GM18519 (cell line): ENCODE measurements around the gene ZSCAN31.
A peak's percentile ranks its signal among the peaks of the same experiment; 100 is the strongest.

ENCODE experiments used
- ATAC-seq: cut with Tn5 transposase; IDR thresholded peaks from one replicate; pipeline ENCODE4 v1.9.1; 2021; ENCODE audit warnings: mild to moderate bottlenecking, moderate library complexity; ENCODE audit not compliant: unreplicated experiment, low FRiP score

Gene ZSCAN31

DNA sequence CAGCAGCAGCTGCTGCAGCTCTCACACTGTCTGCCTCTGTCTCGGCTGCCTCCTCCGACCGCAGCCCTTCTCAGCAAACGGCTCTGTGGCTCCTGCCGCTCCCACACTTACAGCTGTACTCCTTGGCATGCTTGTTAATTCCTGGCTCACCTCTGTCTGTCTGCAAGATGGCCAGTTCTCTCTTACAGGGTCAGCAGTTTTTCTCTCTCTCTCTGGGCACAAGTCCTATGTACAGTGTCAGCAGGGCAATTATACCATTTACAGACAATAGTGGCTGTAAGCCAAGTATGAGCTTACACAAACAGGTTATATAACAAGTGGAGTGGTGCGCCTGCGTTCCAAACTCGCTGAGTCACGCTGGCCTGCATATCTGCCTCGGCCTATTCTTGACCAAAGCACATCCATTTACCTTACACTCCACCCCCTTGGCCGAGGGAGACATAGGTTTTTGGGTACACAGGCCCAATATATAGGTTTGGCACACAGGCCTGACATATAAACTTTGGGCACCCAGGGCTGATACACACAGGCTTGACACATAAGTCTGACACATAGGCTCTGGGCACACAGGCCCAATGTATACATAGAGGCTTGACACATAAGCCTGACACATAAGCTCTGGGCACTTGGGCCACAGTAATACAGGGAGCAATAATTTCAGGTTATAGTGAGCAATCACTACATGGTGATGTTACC is 18.2 kb upstream of the ZSCAN31 start:
- ATAC-seq: no peak

DNA sequence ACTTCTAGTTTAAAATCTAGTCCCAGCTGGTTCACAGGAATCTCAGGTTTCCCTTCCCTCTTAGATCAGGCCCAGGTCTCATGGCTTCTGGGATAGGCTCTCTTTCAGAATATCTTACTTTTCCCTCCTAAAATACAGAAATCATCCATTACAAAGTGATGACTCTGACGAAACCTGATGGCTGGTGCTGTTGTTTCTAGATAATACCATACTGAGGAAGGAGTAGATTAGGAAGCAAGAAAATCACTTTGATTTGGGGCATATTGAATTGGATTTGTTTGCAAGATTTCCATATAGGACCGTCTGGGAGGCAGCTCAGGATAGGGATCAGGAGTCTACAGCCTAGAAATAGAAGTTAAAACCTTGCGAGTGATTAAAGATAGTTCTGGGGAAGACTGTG is 17.4 kb upstream of the ZSCAN31 start:
- ATAC-seq: no peak

DNA sequence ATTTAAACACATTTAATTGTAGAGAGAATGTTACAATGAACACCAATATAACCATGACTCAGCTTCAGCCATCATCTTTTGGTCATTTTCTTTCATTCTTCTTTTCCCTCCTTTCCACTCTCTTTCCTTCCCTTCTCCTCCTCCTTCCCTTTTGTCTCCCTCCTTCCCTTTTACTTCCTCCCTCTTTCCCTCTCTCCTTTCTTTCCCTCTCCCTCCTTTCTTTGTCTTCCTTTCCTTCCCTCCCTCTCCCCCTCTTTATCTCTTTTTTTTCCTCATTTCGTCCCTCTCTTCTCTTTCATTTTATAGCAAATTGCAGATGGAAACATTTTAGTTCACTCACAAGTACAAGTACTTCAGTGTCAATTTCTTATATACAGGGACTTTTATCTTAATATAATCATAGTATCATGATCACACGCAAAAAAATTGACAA is 15.6 kb upstream of the ZSCAN31 start:
- no peak for ATAC-seq

DNA sequence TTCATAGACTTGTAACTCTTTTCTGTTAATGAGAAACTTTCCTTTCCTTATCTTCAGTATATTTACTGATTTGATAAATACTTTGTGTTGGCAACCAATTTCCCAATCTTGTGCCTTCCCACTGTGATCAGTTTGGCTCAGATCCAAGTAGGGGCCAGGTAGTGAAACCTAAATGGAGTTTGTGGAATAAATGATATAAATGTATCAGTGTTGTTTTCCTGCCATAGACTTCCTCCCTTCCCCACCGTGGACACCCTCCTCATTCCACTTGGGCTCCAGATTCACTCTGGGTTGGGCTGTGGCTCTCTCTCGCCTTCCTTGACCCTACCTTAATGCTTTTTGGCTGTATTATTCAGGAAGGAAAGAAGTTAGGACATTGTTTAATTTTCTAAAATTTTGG is 15.1 kb upstream of the ZSCAN31 start:
- ATAC-seq: no peak

DNA sequence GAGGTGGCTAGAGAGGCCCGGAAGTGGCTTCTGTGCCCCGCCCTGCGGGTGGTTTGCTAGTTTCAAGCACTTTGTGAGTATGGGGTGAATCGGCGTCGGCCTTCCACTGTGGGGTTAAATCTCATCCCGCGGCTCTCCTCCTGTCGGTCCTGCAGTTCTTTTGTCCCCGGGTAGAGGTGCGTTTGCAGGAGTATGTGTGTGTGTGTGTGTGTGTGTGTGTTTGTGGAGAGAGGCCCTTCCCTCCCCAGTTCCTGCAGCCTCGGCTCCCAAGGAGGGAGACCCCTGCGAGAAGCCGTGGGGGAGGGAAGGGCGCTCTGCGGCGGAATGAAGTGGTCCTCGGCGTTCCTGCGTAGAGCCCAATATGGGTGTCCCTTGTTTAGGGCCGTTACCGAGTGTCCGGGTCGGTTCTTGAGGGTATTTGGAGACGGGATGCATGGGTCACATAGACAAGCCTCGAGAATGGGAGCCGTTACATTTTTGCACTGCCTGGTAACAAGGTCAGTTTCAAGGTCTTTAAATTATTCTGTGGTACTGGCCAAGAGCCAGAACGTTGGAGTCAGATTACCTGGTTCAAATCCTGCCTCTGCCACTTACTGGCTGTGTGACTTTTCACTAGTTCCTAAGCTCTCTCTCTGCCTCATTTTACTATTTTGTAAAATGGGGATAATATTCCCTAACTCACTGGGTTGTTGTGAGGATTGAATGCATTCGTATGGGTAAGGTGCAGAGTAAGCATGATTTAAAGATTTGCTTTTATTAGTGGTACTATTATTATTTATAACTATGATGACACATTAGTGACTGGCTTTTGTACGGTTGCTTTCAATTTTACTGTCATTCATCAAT is 14.2 kb upstream of the ZSCAN31 start, which contains the start of gene ZKSCAN3:
Gene ZKSCAN3, plus strand, starts transcription at position 56 of the 846 bp plus-strand sequence. CDS start 9,640 bp downstream, outside the sequence.
- peak; percentile 93 for ATAC-seq

DNA sequence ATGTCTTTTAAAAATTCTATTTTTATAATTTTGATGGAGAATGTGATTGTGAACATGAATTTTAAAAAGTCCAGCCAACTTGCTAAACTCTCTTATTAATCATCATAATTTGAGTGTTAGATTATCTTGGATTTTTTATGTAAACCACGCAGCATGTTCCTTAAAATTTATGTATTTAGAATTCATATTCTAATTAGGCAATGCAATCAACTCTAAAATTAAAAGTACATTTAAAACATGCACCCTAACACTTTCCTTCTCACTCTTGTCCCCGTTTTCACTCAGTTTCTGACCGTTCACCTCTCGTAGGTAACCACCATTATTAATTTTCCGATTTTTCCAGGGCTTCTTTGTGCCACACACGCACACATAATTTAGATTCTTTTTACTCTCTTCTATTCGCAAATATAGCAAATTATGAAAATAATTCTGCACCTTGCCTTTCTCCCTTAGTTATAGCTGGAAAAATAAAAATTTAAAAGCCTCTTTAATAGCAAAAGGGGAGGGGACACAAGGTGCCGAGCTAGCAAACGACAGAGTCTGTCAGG is 13.5 kb upstream of the ZSCAN31 start:
- no peak for ATAC-seq

DNA sequence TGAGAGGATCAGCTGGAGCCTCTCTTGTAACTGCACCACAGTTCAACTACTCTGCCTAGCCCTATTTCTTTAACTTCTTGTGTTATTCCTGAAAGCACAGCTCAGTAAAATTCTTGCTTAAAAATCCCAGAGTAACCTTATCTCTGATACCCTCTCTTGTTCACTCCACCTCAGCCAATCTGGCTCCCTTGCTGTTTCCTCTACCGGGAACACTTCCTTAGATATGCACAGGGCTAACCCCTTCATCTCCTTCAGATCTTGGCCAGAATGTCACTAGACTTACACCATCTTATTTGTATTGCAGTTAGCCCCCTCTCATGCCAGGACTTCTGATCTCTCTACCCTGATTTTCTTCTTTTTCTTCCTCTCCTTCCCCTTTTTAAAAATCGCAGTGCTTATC is 11.2 kb upstream of the ZSCAN31 start:
- no peak for ATAC-seq

DNA sequence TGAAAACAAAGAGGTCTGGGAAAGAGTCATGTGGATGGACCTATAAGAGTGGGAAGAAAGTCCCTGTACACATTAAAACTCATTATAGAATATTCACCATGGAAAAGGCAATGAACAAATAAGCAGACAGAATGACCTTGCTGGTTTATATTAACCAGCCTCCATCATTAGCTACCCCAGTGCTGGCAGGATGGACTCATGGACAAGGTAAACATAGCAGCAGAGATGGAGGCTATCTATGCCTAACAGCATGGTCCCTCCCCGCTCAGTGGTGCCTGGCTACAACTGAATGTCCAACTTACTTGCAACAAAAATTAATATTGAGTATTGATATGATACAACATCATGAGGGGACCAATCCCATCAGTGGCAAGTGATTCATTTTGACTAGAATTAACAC is 9.3 kb upstream of the ZSCAN31 start:
- no peak for ATAC-seq

DNA sequence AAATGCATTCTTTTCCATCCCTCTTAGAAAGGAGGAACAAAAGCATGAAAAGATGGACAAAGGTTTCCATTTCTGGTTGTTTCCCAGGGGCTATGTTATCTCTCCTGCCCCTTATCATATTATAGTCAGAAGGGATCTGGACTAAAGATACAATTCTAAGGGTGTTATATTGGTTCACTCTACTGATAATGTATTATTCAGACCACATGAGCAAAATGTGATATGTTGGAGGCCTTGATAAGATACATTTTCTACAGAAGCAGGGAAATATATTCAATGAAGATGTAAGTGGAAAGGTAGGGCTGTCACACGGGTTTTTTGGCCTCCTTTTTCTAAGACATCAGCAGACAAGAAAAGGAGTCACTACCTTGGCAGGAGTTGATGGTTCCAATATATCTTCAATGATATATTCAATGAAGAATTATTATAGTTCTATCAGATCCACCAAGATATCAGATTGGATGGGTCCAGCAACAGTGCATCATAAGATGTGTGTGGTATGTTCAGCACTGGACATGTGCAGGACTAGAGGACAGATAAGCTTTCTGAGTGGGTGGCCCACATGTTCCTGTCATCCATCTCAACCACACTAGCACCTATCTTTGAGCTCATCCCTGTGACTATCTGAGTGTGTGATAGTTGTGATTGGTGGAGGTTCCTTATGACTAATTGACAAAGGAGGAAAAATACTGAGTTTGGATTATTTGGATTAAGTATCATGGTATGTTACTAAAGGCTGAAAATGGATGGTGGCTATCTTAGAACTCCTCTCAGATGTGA is 8.1 kb upstream of the ZSCAN31 start:
- no peak for ATAC-seq

DNA sequence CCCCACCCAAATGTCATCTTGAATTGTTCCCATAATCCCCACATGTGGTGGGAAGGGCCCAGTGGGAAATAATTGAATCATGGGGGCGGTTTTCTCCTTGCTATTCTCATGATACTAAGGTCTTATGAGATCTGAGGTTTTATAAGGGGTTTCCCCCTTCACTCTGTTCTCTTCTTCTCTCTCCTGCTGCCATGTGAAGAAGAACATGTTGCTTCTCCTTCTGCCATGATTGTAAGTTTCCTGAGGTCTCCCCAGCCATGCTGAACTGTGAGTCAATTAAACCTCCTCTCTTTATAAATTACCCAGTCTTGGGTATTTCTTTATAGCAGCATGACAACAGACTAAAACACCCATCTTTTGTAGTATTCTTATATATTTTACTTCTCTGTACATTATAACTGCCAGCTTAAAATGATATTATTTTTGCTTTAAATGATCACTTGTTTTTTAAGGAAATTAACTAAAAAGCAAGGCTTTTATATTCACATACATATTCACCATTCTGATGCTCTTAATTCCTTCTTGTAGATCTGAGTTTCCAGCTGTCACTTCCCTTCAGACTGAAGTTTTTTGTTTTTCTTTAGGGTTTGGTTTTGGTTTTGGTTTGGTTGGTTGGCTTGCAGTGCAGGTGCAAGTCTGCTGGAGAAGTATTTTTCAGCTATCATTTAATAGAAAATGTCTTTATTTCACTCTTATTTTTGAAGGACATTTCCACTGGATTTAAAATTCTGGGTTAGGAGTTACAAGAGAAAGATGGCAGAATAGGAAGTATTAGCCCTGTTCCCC is 4.6 kb upstream of the ZSCAN31 start:
- no peak for ATAC-seq

DNA sequence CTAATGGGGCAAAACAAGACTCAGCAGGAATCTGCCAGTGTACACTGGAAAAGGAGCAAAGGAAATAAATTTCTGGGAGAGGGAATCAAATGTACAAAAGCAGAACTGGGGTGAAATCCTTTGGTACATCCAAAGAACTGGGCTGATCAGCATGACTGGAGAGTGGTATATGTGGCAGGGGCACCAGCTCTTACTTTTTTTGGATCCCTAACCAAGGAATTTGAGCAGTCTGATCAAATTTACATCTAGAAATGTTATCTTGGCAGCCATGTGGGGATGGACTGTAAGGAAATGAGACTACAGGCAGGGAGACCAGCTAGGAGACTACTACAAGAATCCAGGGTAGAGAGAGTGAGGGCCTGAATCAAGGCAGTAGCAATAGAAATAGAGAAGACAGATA is 1.2 kb upstream of the ZSCAN31 start:
- no peak for ATAC-seq

DNA sequence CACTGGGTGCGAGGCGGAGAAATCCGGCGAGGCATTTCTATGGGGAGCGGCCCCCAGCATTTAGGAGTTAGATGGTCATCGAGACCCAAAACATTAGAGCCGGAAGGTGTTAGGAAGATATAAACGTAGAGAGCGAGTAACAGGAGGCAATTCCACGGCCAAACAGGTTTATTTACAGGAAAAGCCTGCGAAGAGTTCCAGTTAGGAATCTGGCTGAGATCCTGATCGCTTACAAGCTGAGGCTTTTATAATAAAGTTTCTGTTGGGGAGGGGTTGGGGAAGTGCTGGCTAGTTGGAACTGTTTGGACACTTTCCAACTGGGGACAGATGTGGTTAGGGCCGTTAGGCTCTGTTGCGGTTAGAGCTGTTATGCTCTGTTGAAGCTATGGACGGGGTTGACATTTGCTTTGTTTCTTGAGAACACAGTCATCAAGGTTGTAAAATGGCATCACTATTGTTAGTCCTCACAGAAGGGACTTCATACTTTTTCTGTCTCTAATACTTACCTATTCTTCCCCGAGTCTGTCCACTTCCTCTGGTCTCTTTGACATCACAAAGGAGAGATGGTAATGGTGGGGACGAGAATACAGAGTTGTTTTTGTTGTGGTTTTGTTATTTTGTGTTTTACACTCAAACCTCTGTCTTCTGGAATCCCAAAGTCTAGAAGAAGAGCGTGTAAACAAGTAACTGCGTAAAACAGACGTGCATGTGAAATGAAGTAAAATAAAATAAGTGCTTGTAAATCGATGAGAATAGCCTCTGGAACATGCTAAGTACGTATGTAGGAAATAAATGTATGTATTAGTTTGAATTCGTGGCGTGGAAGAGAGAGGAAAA is 554 bp upstream of the ZSCAN31 start:
- ATAC-seq: peak; percentile 38

DNA sequence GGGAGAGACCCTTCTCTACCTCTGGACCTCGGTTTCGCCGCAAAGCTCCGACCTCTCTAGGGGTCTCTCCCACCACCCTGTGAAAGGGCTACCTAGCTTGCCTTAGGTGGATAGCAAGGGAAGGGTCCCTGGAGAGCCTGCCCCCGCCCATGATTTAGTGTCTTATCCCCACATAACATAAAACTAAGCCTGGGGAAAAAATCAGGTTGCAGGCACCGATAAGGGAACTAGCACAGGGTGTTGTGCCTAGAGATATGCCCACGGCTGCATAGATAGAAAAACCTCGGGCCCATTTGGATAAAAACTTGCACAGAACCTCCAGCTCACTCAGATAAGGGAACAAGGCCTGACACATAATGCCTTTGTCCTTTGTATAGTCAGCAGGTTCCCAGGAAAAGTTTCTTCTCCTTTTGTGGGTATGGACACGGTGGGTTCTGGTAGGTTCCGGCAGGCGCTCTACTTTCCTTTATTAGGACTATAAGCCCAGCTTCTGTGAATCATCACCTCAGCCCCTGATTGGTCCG is 846 bp downstream of the ZSCAN31 start:
- no peak for ATAC-seq

DNA sequence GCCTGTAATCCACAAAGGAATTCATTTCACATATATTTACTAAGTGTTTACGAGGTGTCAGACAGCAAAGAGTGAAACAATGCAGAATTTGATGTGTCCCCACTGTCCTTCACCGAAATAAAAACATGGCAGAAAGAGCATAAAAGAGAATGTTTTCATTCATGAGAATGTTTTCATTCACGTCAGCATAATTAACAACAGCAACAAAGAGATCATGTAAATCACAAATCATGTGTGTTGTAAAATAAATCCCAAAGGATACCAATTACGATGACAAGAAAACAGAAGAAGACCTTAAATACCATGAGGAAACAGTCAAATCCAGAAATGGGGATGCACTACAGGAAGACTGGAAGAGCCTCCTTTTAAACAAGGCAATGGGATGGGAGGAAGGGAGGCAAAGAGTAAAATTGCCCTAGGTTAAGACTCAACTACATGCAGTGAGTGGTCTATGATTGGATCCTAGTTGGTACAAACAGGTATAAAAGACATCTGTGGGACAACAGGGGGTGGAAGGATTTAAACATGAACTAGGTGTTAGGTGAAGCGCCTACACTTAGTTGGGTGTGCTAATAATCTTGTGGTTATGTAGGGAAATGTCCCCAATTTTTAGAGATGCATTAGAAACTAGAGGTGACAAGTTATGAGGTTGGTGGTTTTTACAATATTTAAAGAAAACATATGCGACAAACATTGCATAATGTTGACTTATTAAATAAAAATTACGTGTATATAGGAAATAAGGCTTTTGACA is 1.5 kb downstream of the ZSCAN31 start:
- ATAC-seq: no peak

DNA sequence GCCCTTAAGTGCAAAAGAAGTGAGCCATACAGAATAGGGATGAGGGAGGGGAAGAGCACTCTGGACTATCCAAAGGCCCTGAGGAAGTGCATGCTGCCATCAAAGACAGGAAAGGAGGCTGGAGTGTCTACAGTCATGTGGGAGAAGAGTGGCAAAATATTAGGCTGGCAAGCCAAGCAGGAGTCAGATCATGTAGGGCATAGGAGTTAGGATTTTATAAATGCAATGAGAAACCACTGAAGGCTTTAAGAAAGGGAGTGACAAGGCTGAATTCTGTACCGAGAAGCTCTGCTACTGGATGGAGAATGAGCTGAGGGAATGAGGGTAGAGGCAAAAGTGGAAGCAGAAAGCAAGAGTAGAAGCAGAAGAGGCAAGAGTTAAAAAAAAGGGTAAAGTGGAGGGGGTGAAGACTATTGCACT is 2.3 kb downstream of the ZSCAN31 start:
- ATAC-seq: no peak

DNA sequence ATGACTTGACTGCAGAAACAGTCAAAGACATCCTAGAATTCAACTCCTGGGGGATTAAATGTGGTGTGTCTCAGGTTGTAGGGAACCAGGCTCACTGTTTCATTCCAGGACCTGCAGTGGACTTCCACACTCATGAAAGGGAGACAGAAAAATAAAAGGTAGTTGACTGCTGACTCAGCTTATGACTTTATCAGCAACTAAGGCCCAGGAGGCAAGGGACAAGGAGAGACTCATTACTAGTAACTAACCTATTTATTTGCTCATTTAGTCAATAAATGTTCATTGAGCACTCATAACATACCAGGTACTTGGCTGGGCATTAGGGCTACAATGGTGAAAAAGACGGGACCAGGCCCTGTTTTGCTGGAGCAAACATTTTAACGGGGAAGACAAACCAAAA is 2.9 kb downstream of the ZSCAN31 start:
- ATAC-seq: no peak

DNA sequence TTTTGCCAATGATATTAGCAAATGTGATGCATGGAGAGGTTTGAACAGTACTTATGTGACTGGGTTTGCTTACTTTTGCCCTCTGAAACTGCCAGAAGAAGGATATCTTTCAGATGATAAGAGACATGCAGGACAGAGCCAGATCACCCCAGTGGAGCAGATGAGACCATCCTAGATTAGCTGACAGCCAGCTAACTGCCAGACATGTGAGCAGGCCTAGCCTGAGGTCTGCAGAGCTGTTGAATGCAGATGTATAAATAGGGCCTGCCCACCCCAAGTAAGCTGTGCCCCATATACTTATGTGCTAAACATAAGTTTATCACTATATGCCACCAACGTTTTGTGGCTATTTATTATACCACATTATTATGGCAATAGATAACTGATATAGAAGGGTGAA is 5.9 kb downstream of the ZSCAN31 start:
- no peak for ATAC-seq

DNA sequence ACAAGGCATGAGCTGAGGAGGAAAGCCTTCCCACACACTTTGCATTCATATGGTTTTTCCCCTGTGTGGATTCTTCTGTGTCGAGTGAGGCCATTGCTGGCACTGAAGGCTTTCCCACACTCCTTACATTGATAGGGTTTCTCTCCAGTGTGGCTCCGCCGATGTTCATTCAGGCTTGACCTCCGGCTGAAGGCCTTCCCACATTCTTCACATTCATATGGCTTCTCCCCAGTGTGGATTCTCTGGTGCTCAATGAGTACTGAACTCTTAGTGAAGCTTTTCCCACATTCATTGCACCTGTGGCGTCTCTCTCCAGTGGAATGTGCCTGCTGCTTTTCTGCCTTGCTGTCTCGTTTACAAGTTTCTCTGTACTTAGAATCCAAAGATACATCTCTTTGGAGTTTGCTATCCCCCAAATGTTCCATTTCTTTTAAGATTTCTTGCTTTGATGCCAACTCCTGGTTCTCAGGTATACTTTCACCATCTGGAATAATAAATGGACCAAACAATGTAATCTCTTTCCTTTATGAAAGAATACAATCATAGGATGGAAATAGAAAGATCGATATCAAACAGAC is 9.5 kb downstream of the ZSCAN31 start:
- no peak for ATAC-seq
